Lung (tissue), 12 donors: ENCODE data around the gene STAB2. TPM values are rescaled to one million over a fixed set of nuclear protein-coding genes. Genes with fewer than 3 reads are reported as not detected.

ENCODE experiments used
- ATAC-seq: fragments of 200-7000 bp; cut with Tn5 transposase; one replicate; pipeline ENCODE4 v1.9.1; 2020; ENCODE audit warnings: moderate number of reproducible peaks; ENCODE audit not compliant: insufficient read depth, low FRiP score
- DNase-seq, 3 donors: peaks; one replicate each; pipeline ENCODE4 v3.0.0-alpha.2; 2013 to 2017
- H3K27ac ChIP-seq, 2 donors: one replicate each; pipeline ENCODE4 v1.5.1; 2013; ENCODE audit warnings: mild to moderate bottlenecking in 2 of 2, moderate library complexity in 2 of 2, control low read depth in 1 of 2, inconsistent platforms in 1 of 2, low read depth in 1 of 2, low read length in 1 of 2
- H3K27me3 ChIP-seq, 3 donors: one replicate each; pipeline ENCODE4 v1.5.1; 2013; ENCODE audit warnings: low read length in 2 of 3; ENCODE audit not compliant: control insufficient read depth in 3 of 3, insufficient read depth in 3 of 3
- H3K36me3 ChIP-seq, 4 donors: one replicate each; pipeline ENCODE4 v1.5.1; 2013; ENCODE audit warnings: low read length in 4 of 4, mild to moderate bottlenecking in 1 of 4, moderate library complexity in 1 of 4; ENCODE audit not compliant: control insufficient read depth in 4 of 4, insufficient read depth in 4 of 4
- H3K4me1 ChIP-seq, 5 donors: one replicate each; pipeline ENCODE4 v1.5.1; 2013; ENCODE audit warnings: low read length in 5 of 5, mild to moderate bottlenecking in 2 of 5, moderate library complexity in 1 of 5; ENCODE audit not compliant: control insufficient read depth in 5 of 5, insufficient read depth in 5 of 5
- H3K4me3 ChIP-seq: one replicate; pipeline ENCODE4 v1.5.1; 2013; ENCODE audit warnings: mild to moderate bottlenecking, control low read depth, moderate library complexity
- H3K9ac ChIP-seq, 2 donors: one replicate each; pipeline ENCODE4 v1.5.1; 2013; ENCODE audit warnings: low read length in 2 of 2, control low read depth in 1 of 2; ENCODE audit not compliant: insufficient read depth in 1 of 2
- H3K9me3 ChIP-seq, 4 donors: one replicate each; pipeline ENCODE4 v1.5.1; 2013; ENCODE audit warnings: low read length in 3 of 4, mild to moderate bottlenecking in 1 of 4, moderate library complexity in 1 of 4; ENCODE audit not compliant: control insufficient read depth in 4 of 4, insufficient read depth in 3 of 4
- CTCF ChIP-seq: IDR thresholded peaks from 2 replicates; pipeline ENCODE4 v1.5.1; 2012; ENCODE audit warnings: mild to moderate bottlenecking; ENCODE audit errors: control extremely low read depth, extremely low read depth
- WGBS, 2 donors: extraction: QIAGEN DNeasy Blood & Tissue Kit; methylation state at CpG; one replicate each; pipeline ENCODE4 v1.1.7; 2013; 5-methylcytosine and 5-hydroxymethylcytosine counted together
- polyA plus RNA-seq, 2 donors: library from polyadenylated mRNA; stranded (reverse); fragments of 200-250 nt; gene quantifications; one replicate each; pipeline ENCODE4 v1.2.1, GENCODE V29; 2013
- total RNA-seq, 2 donors: library from RNA; depleted of rRNA in 1 of 2; stranded (reverse); fragments of >200 nt in 1 of 2; gene quantifications; one replicate each; pipeline ENCODE4 v1.2.1, GENCODE V29; 2014 to 2021
- donor health status: control.
- donor health status: control.
- donor health status: Bipolar disorder and iron deficiency.
- donor health status: healthy.
- donor health status: DM: yes; HTN: yes; CAD: no.

The STAB2 gene
- total and polyA plus RNA-seq, 4 donors = 0.06 to 10.0 (median 0.43) TPM

DNA sequence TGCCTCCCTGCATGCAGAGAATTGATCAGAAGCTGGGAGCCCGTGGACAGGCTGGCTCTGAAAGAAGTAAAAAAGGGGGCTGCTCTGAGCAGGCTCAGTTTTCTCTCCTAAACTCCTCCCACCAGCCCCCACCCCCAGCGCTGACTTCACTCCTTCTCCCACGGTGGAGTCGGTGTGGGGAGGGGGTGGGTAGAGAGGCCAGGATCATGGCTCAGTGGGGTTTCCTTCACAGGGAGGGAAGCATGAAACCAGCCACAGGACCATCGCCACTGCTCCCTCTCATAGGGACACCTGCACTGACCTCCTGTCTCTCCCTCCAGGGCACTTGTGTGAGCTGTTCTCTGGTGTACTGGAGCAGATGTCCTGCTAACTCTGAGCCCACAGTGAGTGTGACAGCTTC lies 78.9 kb downstream of the STAB2 start:
- ATAC-seq (no peak), DNase-seq (no peak)
- Histone ChIP-seq H3K4me1 (no peaks in the 10 kb centered on the region), H3K9me3 (peaks cover 0 to 7% (median 0%) of the 10 kb centered on the region in 4 donors), H3K27ac (no peak overlapping the region), H3K36me3 (no peaks in the 10 kb centered on the region), H3K27me3 (no peaks in the 10 kb centered on the region), H3K9ac (no peak overlapping the region), H3K4me3 (no peak overlapping the region)
- WGBS, 2 donors = 33 to 46% methylated on average over 5 of the region's 5 CpGs
- no peak for TF ChIP-seq CTCF

DNA sequence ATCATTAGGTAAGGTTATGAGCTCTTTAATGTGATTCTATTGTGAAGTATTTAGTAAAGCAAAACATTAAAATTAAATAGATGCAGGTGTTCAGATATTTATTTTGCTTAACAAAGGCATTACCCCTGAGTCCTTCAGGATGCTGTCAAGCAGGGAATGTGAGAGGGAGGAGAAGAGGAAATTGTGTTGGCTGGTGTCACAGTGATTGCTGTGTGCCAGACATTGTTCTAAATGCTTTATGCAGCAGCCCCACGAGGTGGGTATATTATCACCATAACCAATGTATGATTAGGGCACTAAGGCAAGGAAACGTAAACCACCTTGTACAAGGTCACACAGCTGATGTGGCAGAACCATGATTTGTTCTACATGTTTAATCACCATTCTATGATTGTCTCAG lies 80.1 kb downstream of the STAB2 start:
- Histone ChIP-seq H3K27me3 (no peaks in the 10 kb centered on the region), H3K4me3 (no peak overlapping the region), H3K4me1 (no peaks in the 10 kb centered on the region), H3K9ac (no peak overlapping the region), H3K36me3 (no peaks in the 10 kb centered on the region), H3K9me3 (peaks cover 0 to 7% (median 0%) of the 10 kb centered on the region in 4 donors), H3K27ac (no peak overlapping the region)
- TF ChIP-seq CTCF = no peak
- WGBS, 2 donors = 46 to 61% methylated on average over 2 of the region's 2 CpGs
- DNase-seq = peak in 1 of 3 donors; percentile 14
- no peak for ATAC-seq

DNA sequence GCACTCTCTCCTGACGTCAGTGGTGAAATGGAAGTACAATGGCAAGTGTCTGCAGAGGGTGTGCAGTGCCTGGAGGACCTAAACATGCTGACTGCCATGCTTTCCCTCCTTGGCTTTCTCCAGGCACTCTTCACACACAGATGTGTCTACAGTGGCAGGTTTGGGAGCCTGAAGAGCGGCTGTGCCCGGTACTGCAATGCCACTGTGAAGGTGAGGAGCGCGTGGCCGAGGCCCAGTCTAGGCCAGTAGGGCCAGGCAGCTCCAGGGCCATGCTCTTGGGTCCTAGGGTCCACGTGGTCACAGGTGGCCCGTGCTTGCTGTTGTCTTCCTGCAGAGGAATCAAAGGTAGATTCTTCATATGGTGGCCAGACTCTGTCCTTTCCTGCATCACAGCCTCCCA lies 81.4 kb downstream of the STAB2 start:
- DNase-seq (no peak), ATAC-seq (no peak)
- no peak overlapping the region for H3K27ac ChIP-seq
- no peaks in the 10 kb centered on the region for H3K36me3 ChIP-seq
- H3K4me1 ChIP-seq = no peaks in the 10 kb centered on the region
- WGBS, 2 donors = 92 to 93% methylated on average over 8 of the region's 8 CpGs
- H3K9ac ChIP-seq = no peak overlapping the region
- H3K4me3 ChIP-seq = no peak overlapping the region
- no peaks in the 10 kb centered on the region for H3K27me3 ChIP-seq
- no peak for TF ChIP-seq CTCF
- H3K9me3 ChIP-seq = peaks cover 0 to 7% (median 0%) of the 10 kb centered on the region in 4 donors

DNA sequence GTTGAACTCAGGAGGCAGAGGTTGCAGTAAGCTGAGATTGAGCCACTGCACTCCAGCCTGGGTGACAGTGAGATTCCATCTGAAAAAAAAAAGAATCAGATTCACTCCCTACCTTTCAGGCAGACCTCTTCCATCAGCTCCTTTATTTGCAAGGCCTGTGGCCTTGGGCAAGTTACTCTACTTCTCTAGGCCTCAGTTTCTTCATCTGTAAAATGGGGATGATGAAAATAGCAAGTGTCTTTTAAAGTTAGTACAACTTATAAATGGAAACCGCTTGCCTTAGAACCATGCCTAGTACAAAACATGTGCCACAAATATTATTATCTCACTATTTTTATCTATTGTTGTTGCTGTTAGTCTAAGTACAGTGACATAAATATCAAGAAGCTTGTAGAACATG lies 84.3 kb downstream of the STAB2 start:
- ATAC-seq (no peak), DNase-seq (no peak)
- Histone ChIP-seq H3K27me3 (no peaks in the 10 kb centered on the region), H3K27ac (no peak overlapping the region), H3K4me3 (no peak overlapping the region), H3K4me1 (no peaks in the 10 kb centered on the region), H3K36me3 (no peaks in the 10 kb centered on the region), H3K9me3 (peaks cover 0 to 7% (median 0%) of the 10 kb centered on the region in 4 donors), H3K9ac (no peak overlapping the region)
- TF ChIP-seq CTCF = no peak
- 98 to 100% methylated on average over 1 of the region's 1 CpG for WGBS, 2 donors
